Cortex of kidney (tissue), 1 donor: ENCODE data around the gene PLPP4.
"Not testable (repeated sequence)": the region's sequence is repeated elsewhere in the genome, so short reads cannot be mapped to it uniquely, and the experiment has no call there.

Experiments
- DNase-seq: peaks from one replicate; lab custom pipeline; 2025; lab: John Stamatoyannopoulos, UW

The PLPP4 gene

GRCh38 chr10:120490288-120490687 is 33.3 kb downstream of the PLPP4 start:
- DNase-seq = no peak

GRCh38 chr10:120492346-120492745 is 35.3 kb downstream of the PLPP4 start:
- DNase-seq = no peak

- DNase-seq = no peak
These were observed 36.6 kb downstream of the PLPP4 start for GRCh38 chr10:120493411-120494312.

- DNase-seq = no peak
These were observed 37.3 kb downstream of the PLPP4 start for GRCh38 chr10:120494313-120494710.

GRCh38 chr10:120495226-120496009 is 38.4 kb downstream of the PLPP4 start:
- no peak for DNase-seq

GRCh38 chr10:120499883-120500282 is 42.9 kb downstream of the PLPP4 start:
- DNase-seq = no peak

GRCh38 chr10:120503689-120504088 is 46.7 kb downstream of the PLPP4 start:
- no peak for DNase-seq

GRCh38 chr10:120504227-120504626 is 47.2 kb downstream of the PLPP4 start:
- DNase-seq = not testable (repeated sequence)

GRCh38 chr10:120505056-120505455 is 48.0 kb downstream of the PLPP4 start:
- no peak for DNase-seq

DNA sequence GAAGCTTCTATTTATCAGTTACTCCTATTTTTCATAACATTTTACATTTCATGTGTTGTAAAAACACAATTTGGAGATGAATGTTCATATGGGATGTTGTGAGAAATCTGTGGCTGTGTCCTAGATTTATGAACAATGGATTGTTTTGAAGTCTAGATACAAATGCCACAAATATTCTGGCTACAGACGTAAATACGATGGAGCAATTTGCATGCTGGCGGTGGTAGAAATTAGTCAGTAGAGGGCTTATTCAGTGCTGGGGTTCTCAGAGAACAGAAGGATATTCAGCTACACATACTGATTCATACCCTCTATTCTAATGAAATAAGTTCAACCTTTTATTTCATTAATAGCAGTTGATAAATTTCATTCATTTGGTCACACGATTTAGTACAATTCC is 48.8 kb downstream of the PLPP4 start:
- no peak for DNase-seq

GRCh38 chr10:120506674-120507073 is 49.6 kb downstream of the PLPP4 start:
- DNase-seq = no peak

DNA sequence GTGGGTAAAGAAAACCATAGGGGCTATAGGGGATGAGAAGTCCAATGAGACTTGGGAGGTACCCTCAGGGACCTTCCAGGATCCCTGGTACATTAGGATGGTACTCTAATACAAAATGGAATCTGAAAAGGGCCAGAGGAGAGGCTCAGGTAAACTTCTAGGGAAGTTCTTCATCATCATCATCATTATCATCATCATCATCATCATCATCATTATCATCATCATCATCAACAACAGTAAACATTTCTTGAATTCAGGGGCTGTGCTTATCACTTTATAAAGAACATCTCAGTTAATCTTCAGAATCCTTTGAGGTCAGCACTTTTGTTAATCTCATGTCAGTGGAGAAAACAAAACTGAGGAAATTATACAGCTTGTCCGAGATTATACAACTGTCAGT is 50.1 kb downstream of the PLPP4 start:
- no peak for DNase-seq

DNA sequence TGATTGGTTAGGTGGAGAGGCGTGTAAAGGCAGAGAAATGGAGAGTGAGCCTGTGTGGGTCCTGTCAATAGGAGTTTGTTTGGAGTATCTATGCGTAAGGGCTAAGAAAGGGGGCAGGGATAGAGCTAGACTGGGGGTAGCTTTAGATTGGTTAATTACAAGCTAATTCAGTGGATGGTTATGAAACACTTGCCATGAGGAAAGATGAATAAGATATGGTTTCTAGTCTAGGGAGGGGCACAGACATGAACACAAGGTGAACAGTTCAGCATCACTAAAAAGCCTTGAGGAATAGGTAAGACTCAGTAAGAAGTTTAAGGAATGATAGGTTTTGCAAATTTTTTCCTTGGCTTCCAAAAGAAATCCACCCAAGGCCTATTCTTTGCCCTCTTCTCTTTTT is 50.6 kb downstream of the PLPP4 start:
- no peak for DNase-seq

- no peak for DNase-seq
These were observed 51.4 kb downstream of the PLPP4 start for GRCh38 chr10:120508393-120508792.

- no peak for DNase-seq
These were observed 51.9 kb downstream of the PLPP4 start for GRCh38 chr10:120508966-120509365.

- no peak for DNase-seq
These were observed 54.1 kb downstream of the PLPP4 start for GRCh38 chr10:120511165-120511564.

DNA sequence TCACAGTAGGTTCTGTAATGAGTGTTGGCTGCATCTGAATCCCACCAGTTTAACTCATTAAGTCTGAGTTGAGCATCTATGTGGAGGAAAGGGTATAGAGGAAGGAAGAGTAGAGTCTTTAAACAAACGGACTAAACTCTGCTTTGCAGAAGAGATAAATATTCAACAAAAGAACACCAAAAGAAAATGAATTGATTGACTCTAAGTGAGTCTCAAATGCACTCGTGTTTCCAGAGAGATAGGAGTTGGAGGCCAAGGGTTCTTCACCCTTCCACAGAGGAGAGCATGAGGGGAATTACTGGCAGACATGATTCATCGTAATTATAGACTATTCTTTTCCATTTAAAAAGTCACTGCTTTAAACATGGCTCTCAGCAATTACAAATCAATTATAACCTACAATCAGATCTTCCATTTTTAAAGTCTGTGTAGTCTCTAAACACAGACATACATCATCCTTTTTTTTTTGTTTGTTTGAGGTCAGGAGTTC is 56.3 kb downstream of the PLPP4 start:
- DNase-seq = no peak

DNA sequence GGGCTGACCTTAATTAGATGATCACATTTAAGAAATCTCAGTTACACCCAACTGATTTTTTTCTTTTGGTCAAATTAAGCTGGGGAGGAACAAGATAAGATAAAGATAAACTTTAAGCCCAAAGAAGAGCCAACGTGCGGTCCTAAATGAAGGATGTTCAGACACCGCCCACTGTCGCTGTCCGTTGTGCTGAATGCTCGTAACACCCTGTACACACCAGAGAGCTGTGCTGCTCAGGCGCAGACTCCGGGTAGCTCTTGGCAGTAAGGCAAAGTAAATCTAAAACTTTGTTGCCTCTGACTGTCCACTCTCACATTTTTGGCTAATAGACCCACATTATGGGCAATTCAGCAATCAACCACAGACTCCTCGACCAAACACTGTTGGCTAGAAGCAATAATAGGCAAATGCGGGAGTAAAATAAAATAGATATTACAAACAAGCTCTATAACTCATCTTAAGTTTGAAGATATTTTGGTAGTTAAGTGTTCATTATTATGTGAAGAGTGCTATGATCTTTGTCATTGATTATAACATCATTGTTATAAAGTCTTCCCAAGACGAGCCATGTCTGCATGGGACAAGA is 57.1 kb downstream of the PLPP4 start:
- DNase-seq = no peak

DNA sequence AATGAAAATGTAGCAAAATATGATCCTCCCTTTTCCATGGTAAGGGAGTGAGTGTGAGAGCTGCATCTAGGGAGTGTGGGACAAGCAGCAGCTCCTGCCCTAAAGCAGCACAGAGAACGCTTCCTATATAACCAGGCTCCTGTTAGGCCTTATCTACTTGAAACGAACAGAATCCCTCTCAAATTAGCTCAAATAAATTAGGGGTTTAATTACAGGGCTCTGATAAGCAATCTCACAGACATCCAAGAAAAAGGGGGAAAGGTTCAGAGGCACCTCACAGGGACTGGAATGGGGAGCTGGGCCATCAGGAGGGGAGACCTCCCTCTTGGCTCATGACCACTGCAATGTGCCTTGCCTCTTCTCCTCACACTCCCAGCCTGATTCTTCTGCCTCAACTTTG is 57.9 kb downstream of the PLPP4 start:
- no peak for DNase-seq

GRCh38 chr10:120515741-120516140 is 58.7 kb downstream of the PLPP4 start:
- no peak for DNase-seq

DNA sequence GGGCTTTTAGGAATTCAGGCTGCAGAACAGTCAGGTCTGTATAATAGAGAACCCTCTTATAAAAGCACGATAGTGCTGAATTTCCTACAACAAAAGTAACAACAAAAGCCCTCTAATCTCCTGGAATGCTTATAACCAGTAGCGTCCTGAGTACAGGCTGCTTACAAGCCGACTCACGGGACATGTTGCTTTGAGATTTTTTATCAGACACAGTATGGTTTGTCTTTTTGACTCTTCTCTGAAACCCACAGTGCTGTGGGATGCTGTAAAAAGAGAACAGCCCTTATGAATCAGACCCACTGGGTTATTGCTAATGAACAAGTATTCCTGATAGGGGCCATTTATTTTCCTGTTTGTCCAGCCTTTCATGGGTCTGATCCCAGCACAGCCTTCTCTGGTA is 59.4 kb downstream of the PLPP4 start:
- no peak for DNase-seq

- DNase-seq = no peak
These were observed 60.2 kb downstream of the PLPP4 start for GRCh38 chr10:120517196-120517595.
